HepG2 (cell line): Measurements from ENCODE around the gene MADCAM1. TPM values are rescaled to one million over a fixed set of nuclear protein-coding genes. Genes with fewer than 3 reads are reported as not detected.

Source experiments
- ATAC-seq: fragments of 200-7000 bp; cut with Tn5 transposase; 3 replicates; pipeline ENCODE4 v1.9.1; 2020; ENCODE audit warnings: mild to moderate bottlenecking, moderate library complexity
- BruUV-seq: library from RNA; stranded (reverse); fragments of 400-500 nt; replicated peaks from 2 replicates; lab custom pipeline; 2021; lab: Mats Ljungman, UMichigan
- CTCF ChIA-PET: fragments of 300-600 bp; formaldehyde crosslinking; extraction: SDS; loops from one replicate; lab custom pipeline; 2021; ENCODE audit warnings: low total read pairs, inconsistent platforms, low intra/inter-chr PET ratio; lab: Yijun Ruan, JAX
- POLR2A ChIA-PET: fragments of 350-600 bp; sonication (Branson Sonifier 250); formaldehyde crosslinking; loops from one replicate; lab custom pipeline; 2020; ENCODE audit warnings: antibody characterized with exemption, inconsistent platforms; lab: Yijun Ruan, JAX
- DNase-seq: peaks from one replicate; pipeline ENCODE4 v3.0.0-alpha.2; 2015; ENCODE audit warnings: low spot score
- FAIRE-seq: peaks from 3 replicates; lab custom pipeline; 2011; peaks lifted over from hg19 to GRCh38; lab: Jason Lieb, UNC
- H2AFZ ChIP-seq: one replicate; pipeline ENCODE4 v1.6.1; 2011; ENCODE audit warnings: low read length, inconsistent platforms
- H3K27ac ChIP-seq: fragments of 300-600 bp; 3 replicates; pipeline ENCODE4 v1.8.0; 2011; ENCODE audit warnings: mixed run types, mild to moderate bottlenecking, mixed read lengths, low read length, inconsistent platforms; ENCODE audit not compliant: insufficient read depth; ENCODE audit errors: extremely low read length
- H3K27me3 ChIP-seq, 2 experiments: fragments of 200-600 bp in 1 of 2; 2 replicates in 1 of 2; 3 replicates in 1 of 2; pipeline versions ENCODE4 v1.6.0 to v1.8.0; 2011; ENCODE audit warnings: low read length in 2 of 2, mild to moderate bottlenecking in 2 of 2, moderate library complexity in 2 of 2, inconsistent platforms in 1 of 2; ENCODE audit not compliant: insufficient read depth in 2 of 2, control insufficient read depth in 1 of 2
- H3K36me3 ChIP-seq, 2 experiments: fragments of 200-600 bp in 1 of 2; replicated peaks in 1 of 2; 2 replicates in 1 of 2; 3 replicates in 1 of 2; pipeline versions ENCODE4 v1.5.1 to v1.8.0; 2011; ENCODE audit warnings: low read length in 2 of 2, inconsistent platforms in 1 of 2; ENCODE audit not compliant: insufficient read depth in 2 of 2, control insufficient read depth in 1 of 2
- H3K4me1 ChIP-seq: 2 replicates; pipeline ENCODE4 v1.5.1; 2012; ENCODE audit warnings: low read length, inconsistent platforms; ENCODE audit not compliant: insufficient read depth
- H3K4me2 ChIP-seq: 2 replicates; pipeline ENCODE4 v1.6.0; 2011; ENCODE audit warnings: low read depth, low read length, inconsistent platforms
- H3K4me3 ChIP-seq, 3 experiments: fragments of 200-600 bp in 1 of 3; sonication (generic), shearing (Covaris generic) in 1 of 3; replicated peaks in 1 of 3; 2 replicates each; pipeline ENCODE4 v1.5.1; 2011 to 2016; ENCODE audit warnings: low read length in 3 of 3, inconsistent platforms in 2 of 3, low read depth in 2 of 3, mild to moderate bottlenecking in 2 of 3, control low read depth in 1 of 3, mixed read lengths in 1 of 3; ENCODE audit not compliant: insufficient read depth in 1 of 3
- H3K79me2 ChIP-seq: one replicate; pipeline ENCODE4 v1.6.1; 2011; ENCODE audit warnings: low read length, inconsistent platforms; ENCODE audit not compliant: insufficient read depth
- H3K9ac ChIP-seq: 2 replicates; pipeline ENCODE4 v1.6.0; 2011; ENCODE audit warnings: mild to moderate bottlenecking, low read depth, low read length, inconsistent platforms; ENCODE audit not compliant: insufficient read depth
- H3K9me3 ChIP-seq: 2 replicates; pipeline ENCODE4 v1.5.1; 2012; ENCODE audit warnings: mild to moderate bottlenecking, low read length
- H4K20me1 ChIP-seq: 2 replicates; pipeline ENCODE4 v1.6.0; 2011; ENCODE audit warnings: inconsistent platforms, mild to moderate bottlenecking, low read length, moderate library complexity; ENCODE audit not compliant: insufficient read depth
- BCL6 ChIP-seq: IDR thresholded peaks from 2 replicates; pipeline ENCODE4 v1.6.1; 2016; ENCODE audit warnings: missing genetic modification reagents, missing compliant biosample characterization
- CREM ChIP-seq, 2 experiments: sonication (generic) in 1 of 2; formaldehyde crosslinking in 1 of 2; IDR thresholded peaks; 2 replicates each; pipeline versions ENCODE4 v1.4.0 to v1.6.1; 2016 to 2020; ENCODE audit warnings: antibody characterized with exemption in 1 of 2, mild to moderate bottlenecking in 1 of 2, missing genetic modification reagents in 1 of 2
- DR1 ChIP-seq: sonication (generic); formaldehyde crosslinking; IDR thresholded peaks from 2 replicates; pipeline ENCODE4 v1.8.0; 2021; ENCODE audit warnings: mild to moderate bottlenecking, missing genetic modification reagents, inconsistent platforms
- FOXM1 ChIP-seq: sonication (generic); formaldehyde crosslinking; IDR thresholded peaks from 2 replicates; pipeline ENCODE4 v1.5.0; 2020; ENCODE audit warnings: missing genetic modification reagents
- MXD1 ChIP-seq: sonication (generic); formaldehyde crosslinking; IDR thresholded peaks from 2 replicates; pipeline ENCODE4 v1.4.0; 2020; ENCODE audit warnings: mild to moderate bottlenecking, missing genetic modification reagents
- NFIC ChIP-seq: IDR thresholded peaks from 2 replicates; pipeline ENCODE4 v1.6.1; 2012; ENCODE audit warnings: mild to moderate bottlenecking, low read length, inconsistent platforms
- NR2F6 ChIP-seq, 2 experiments: IDR thresholded peaks; 2 replicates each; pipeline ENCODE4 v1.6.1; 2016; ENCODE audit warnings: antibody characterized with exemption in 1 of 2, mild to moderate bottlenecking in 1 of 2
- RELA ChIP-seq: sonication (generic); formaldehyde crosslinking; IDR thresholded peaks from 2 replicates; pipeline ENCODE4 v1.4.0; 2020; ENCODE audit warnings: missing genetic modification reagents
- ZBTB4 ChIP-seq: sonication (generic); formaldehyde crosslinking; IDR thresholded peaks from 2 replicates; pipeline ENCODE4 v1.4.0; 2020; ENCODE audit warnings: missing genetic modification reagents, mild to moderate bottlenecking, borderline replicate concordance
- ZBTB43 ChIP-seq: sonication (generic); formaldehyde crosslinking; conservative IDR thresholded peaks from 2 replicates; pipeline ENCODE4 v1.4.0; 2020; ENCODE audit warnings: missing genetic modification reagents
- ZBTB7B ChIP-seq: sonication (generic); formaldehyde crosslinking; IDR thresholded peaks from 2 replicates; pipeline ENCODE4 v1.4.0; 2020; ENCODE audit warnings: missing genetic modification reagents
- ZFP90 ChIP-seq: sonication (generic); formaldehyde crosslinking; IDR thresholded peaks from 2 replicates; pipeline ENCODE4 v1.8.0; 2022; ENCODE audit warnings: missing genetic modification reagents, mild to moderate bottlenecking, inconsistent platforms, borderline replicate concordance
- ZIK1 ChIP-seq: sonication (generic); formaldehyde crosslinking; IDR thresholded peaks from 2 replicates; pipeline ENCODE4 v1.5.0; 2020; ENCODE audit warnings: mild to moderate bottlenecking, low read depth, missing genetic modification reagents, borderline replicate concordance
- ZKSCAN5 ChIP-seq: sonication (generic); formaldehyde crosslinking; IDR thresholded peaks from 2 replicates; pipeline ENCODE4 v1.5.1; 2020; ENCODE audit warnings: mild to moderate bottlenecking, missing genetic modification reagents
- ZNF160 ChIP-seq: sonication (generic); formaldehyde crosslinking; IDR thresholded peaks from 2 replicates; pipeline ENCODE4 v1.8.0; 2022; ENCODE audit warnings: mild to moderate bottlenecking, inconsistent platforms, missing genetic modification reagents
- ZNF34 ChIP-seq: sonication (generic); formaldehyde crosslinking; IDR thresholded peaks from 2 replicates; pipeline ENCODE4 v1.4.0; 2020; ENCODE audit warnings: mild to moderate bottlenecking, missing genetic modification reagents, borderline replicate concordance
- ZNF44 ChIP-seq: sonication (generic); formaldehyde crosslinking; IDR thresholded peaks from 2 replicates; pipeline ENCODE4 v1.5.1; 2020; ENCODE audit warnings: mild to moderate bottlenecking, missing genetic modification reagents
- WGBS: methylation state at CpG from one replicate; pipeline ENCODE4 v1.1.6; 2017; ENCODE audit warnings: low lambda C conversion rate; 5-methylcytosine and 5-hydroxymethylcytosine counted together
- in situ Hi-C: cut with HindIII; loops from 2 replicates; pipeline ENCODE4 v1.10.0; 2017; ENCODE audit warnings: low pct_unique_long_range_greater_than_20kb; ENCODE audit not compliant: extremely low pct_ligation_motif_present
- intact Hi-C: fragments of 100-400 bp; cut with micrococcal nuclease; formaldehyde crosslinking; loops from one replicate; pipeline ENCODE4 v1.10.0; 2022; ENCODE audit not compliant: unreplicated experiment
- polyA plus RNA-seq, 8 experiments: library from polyadenylated mRNA; depleted of rRNA in 3 of 8; stranded (reverse) in 7 of 8; unstranded in 1 of 8; fragments of >200 nt; fragmentation: Illumina TruSeq in 4 of 8; extraction: Trizol in 4 of 8; gene quantifications; 2 replicates each; pipeline versions ENCODE4 v1.2.1 to v1.2.3, GENCODE V29; 2011 to 2016; ENCODE audit warnings: low read depth in 4 of 8, missing spikeins in 1 of 8, mixed read lengths in 1 of 8; ENCODE audit not compliant: insufficient read depth in 1 of 8
- total RNA-seq, 5 experiments: library from RNA; depleted of rRNA; stranded (reverse); fragments of >200 nt; fragmentation: Illumina TruSeq; extraction: Trizol; gene quantifications; 2 replicates each; pipeline ENCODE4 v1.2.3, GENCODE V29; 2016; ENCODE audit warnings: low read depth in 1 of 5

Gene MADCAM1
- total and polyA plus RNA-seq, 2 of the 13 experiments (the other 11 are each of a cell fraction or from before 2014, with no cell fraction given) = 0.29 to 0.33 TPM

GRCh38 chr19:495402-496111 is 729 bp upstream of the MADCAM1 start (continued):
- TF ChIP-seq ZBTB43 (CRISPR knock-in tag) = no peak
- peak; percentile 73; the same call in 1 of the 2 replicates for TF ChIP-seq ZBTB7B (CRISPR knock-in tag)
- TF ChIP-seq ZNF160 (CRISPR knock-in tag) = no peak
- no peak; the same call in 1 of the 2 replicates for TF ChIP-seq NR2F6 (IDR thresholded peaks at IDR 0.05)
- peak; percentile 36; the same call in 1 of the 2 replicates for TF ChIP-seq NR2F6 (CRISPR knock-in tag; IDR thresholded peaks at IDR 0.05)
- TF ChIP-seq FOXM1 = no peak
- no peak for TF ChIP-seq DR1 (CRISPR knock-in tag)
- TF ChIP-seq ZFP90 (CRISPR knock-in tag) = no peak
- no peak for TF ChIP-seq ZKSCAN5 (CRISPR knock-in tag)

DNA sequence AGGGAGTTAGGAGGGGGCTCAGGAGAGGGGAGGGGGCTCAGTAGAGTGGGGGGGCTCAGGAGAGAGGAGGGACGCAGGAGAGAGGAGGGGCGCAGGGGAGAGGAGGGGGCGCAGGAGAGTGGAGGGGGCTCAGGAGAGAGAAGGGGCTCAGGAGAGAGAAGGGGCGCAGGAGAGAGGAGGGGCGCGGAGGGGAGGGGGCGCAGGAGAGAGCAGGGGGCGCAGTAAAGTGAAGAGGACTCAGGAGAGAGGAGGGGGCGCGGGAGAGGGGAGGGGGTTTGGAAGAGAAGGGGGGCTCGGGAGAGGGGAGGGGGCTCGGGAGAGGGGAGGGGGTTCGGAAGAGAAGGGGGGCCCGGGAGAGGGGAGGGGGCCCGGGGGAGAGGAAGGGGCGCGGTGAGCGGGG is 700 bp downstream of the MADCAM1 start:
- Histone ChIP-seq H3K36me3 (no peaks in the 10 kb centered on the region), H3K79me2 (no peaks in the 10 kb centered on the region), H4K20me1 (no peaks in the 10 kb centered on the region), H3K27me3 (peaks cover 0 to 4% of the 10 kb centered on the region in 2 experiments; a peak in 2 of 5 replicates), H3K27ac (no peak overlapping the region), H3K9me3 (no peaks in the 10 kb centered on the region), H3K4me2 (no peak overlapping the region), H3K4me3 (no peak overlapping the region), H3K9ac (no peak overlapping the region), H2AFZ (no peak overlapping the region), H3K4me1 (peaks cover 43% of the 10 kb centered on the region)
- intact Hi-C loops (no loop called here), in situ Hi-C loops (no loop called here)
- 38% methylated on average over 18 of the region's 18 CpGs for WGBS
- no TSS peak for BruUV-seq
- ChIA-PET CTCF (no interaction called here), POLR2A (no interaction called here)
- FAIRE-seq (no peak), DNase-seq (no peak), ATAC-seq (no peak)
- TF ChIP-seq ZNF34 (CRISPR knock-in tag) = no peak
- TF ChIP-seq ZNF44 = no peak
- no peak for TF ChIP-seq ZBTB4
- no peak for TF ChIP-seq NFIC
- no peak for TF ChIP-seq BCL6
- no peak for TF ChIP-seq MXD1 (CRISPR knock-in tag)
- no peak for TF ChIP-seq ZIK1
- TF ChIP-seq CREM (IDR thresholded peaks at IDR 0.05) = no peak
- no peak for TF ChIP-seq CREM (CRISPR knock-in tag; IDR thresholded peaks at IDR 0.05)
- TF ChIP-seq RELA (CRISPR knock-in tag) = no peak
